ENCODE results near the gene OR1S2.
"Not testable (repeated sequence)": the region's sequence is repeated elsewhere in the genome, so short reads cannot be mapped to it uniquely, and the experiment has no call there.

OR1S2 gene

GRCh38 chr11:58204042-58204441 is at the start of gene OR1S2:
Gene OR1S2, minus strand, starts transcription at chr11:58204142. Its CDS starts 0 bp downstream, at chr11:58204142.
- Histone ChIP-seq H3K79me2 (ENCODE audit: control insufficient read depth, insufficient read depth, low read length, unreplicated experiment) (no peaks in the 10 kb centered on the region), H2AFZ (ENCODE audit: low read length, unreplicated experiment) (no peak within 1 kb of the TSS), H3K27ac (ENCODE audit: low read depth, low read length) (no peak within 1 kb of the TSS), H3K36me3 (ENCODE audit: insufficient read depth, low read length) (no peaks in the 10 kb centered on the region), H3K4me1 (ENCODE audit: control insufficient read depth, insufficient read depth, low read length, unreplicated experiment) (no peaks in the 10 kb centered on the region), H3K4me3 (ENCODE audit: low read depth, low read length) (no peak within 1 kb of the TSS), H3K27me3 (ENCODE audit: insufficient read depth, low read length) (no peaks in the 10 kb centered on the region)

- Histone ChIP-seq H3K4me1 (ENCODE audit: control insufficient read depth, insufficient read depth, low read length, unreplicated experiment) (no peaks in the 10 kb centered on the region), H2AFZ (ENCODE audit: low read length, unreplicated experiment) (no peak overlapping the region), H3K79me2 (ENCODE audit: control insufficient read depth, insufficient read depth, low read length, unreplicated experiment) (no peaks in the 10 kb centered on the region), H3K27ac (ENCODE audit: low read depth, low read length) (no peak overlapping the region), H3K4me3 (ENCODE audit: low read depth, low read length) (no peak overlapping the region), H3K27me3 (ENCODE audit: insufficient read depth, low read length) (peaks cover 11% of the 10 kb centered on the region; the same call in 1 of the 2 replicates), H3K36me3 (ENCODE audit: insufficient read depth, low read length) (no peaks in the 10 kb centered on the region)
Observed at GRCh38 chr11:58243954-58244353, 40.0 kb upstream of the OR1S2 start.

- Histone ChIP-seq H3K27ac (ENCODE audit: low read depth, low read length) (no peak overlapping the region), H3K4me3 (ENCODE audit: low read depth, low read length) (no peak overlapping the region), H3K36me3 (ENCODE audit: insufficient read depth, low read length) (no peaks in the 10 kb centered on the region), H3K27me3 (ENCODE audit: insufficient read depth, low read length) (no peaks in the 10 kb centered on the region), H3K4me1 (ENCODE audit: control insufficient read depth, insufficient read depth, low read length, unreplicated experiment) (no peaks in the 10 kb centered on the region), H2AFZ (ENCODE audit: low read length, unreplicated experiment) (no peak overlapping the region), H3K79me2 (ENCODE audit: control insufficient read depth, insufficient read depth, low read length, unreplicated experiment) (no peaks in the 10 kb centered on the region)
Observed at GRCh38 chr11:58227956-58228615, 24.1 kb upstream of the OR1S2 start.

- Histone ChIP-seq H2AFZ (ENCODE audit: low read length, unreplicated experiment) (no peak overlapping the region), H3K27me3 (ENCODE audit: insufficient read depth, low read length) (no peaks in the 10 kb centered on the region), H3K79me2 (ENCODE audit: control insufficient read depth, insufficient read depth, low read length, unreplicated experiment) (no peaks in the 10 kb centered on the region), H3K4me3 (ENCODE audit: low read depth, low read length) (no peak overlapping the region), H3K36me3 (ENCODE audit: insufficient read depth, low read length) (no peaks in the 10 kb centered on the region), H3K27ac (ENCODE audit: low read depth, low read length) (no peak overlapping the region), H3K4me1 (ENCODE audit: control insufficient read depth, insufficient read depth, low read length, unreplicated experiment) (no peaks in the 10 kb centered on the region)
Observed at GRCh38 chr11:58222721-58223120, 18.8 kb upstream of the OR1S2 start.

GRCh38 chr11:58216476-58216875 is 12.5 kb upstream of the OR1S2 start:
- H2AFZ ChIP-seq (ENCODE audit: low read length, unreplicated experiment): no peak overlapping the region
- no peak overlapping the region for H3K27ac ChIP-seq (ENCODE audit: low read depth, low read length)
- H3K4me1 ChIP-seq (ENCODE audit: control insufficient read depth, insufficient read depth, low read length, unreplicated experiment): no peaks in the 10 kb centered on the region
- H3K4me3 ChIP-seq (ENCODE audit: low read depth, low read length): no peak overlapping the region
- H3K27me3 ChIP-seq (ENCODE audit: insufficient read depth, low read length): no peaks in the 10 kb centered on the region
- no peaks in the 10 kb centered on the region for H3K36me3 ChIP-seq (ENCODE audit: insufficient read depth, low read length)
- no peaks in the 10 kb centered on the region for H3K79me2 ChIP-seq (ENCODE audit: control insufficient read depth, insufficient read depth, low read length, unreplicated experiment)

GRCh38 chr11:58212420-58212819 is 8.5 kb upstream of the OR1S2 start, which contains the start of gene OR1S1:
Gene OR1S1, plus strand, starts transcription at chr11:58212720.
- not testable (repeated sequence) for H3K36me3 ChIP-seq (ENCODE audit: insufficient read depth, low read length); H3K27ac ChIP-seq (ENCODE audit: low read depth, low read length); H3K79me2 ChIP-seq (ENCODE audit: control insufficient read depth, insufficient read depth, low read length, unreplicated experiment); H3K4me1 ChIP-seq (ENCODE audit: control insufficient read depth, insufficient read depth, low read length, unreplicated experiment); H2AFZ ChIP-seq (ENCODE audit: low read length, unreplicated experiment); H3K4me3 ChIP-seq (ENCODE audit: low read depth, low read length); H3K27me3 ChIP-seq (ENCODE audit: insufficient read depth, low read length)

GRCh38 chr11:58199271-58199670 is 4.7 kb downstream of the OR1S2 start:
- no peaks in the 10 kb centered on the region for H3K4me1 ChIP-seq (ENCODE audit: control insufficient read depth, insufficient read depth, low read length, unreplicated experiment)
- peaks cover 2% of the 10 kb centered on the region; the same call in 1 of the 2 replicates for H3K27me3 ChIP-seq (ENCODE audit: insufficient read depth, low read length)
- no peaks in the 10 kb centered on the region for H3K79me2 ChIP-seq (ENCODE audit: control insufficient read depth, insufficient read depth, low read length, unreplicated experiment)
- H2AFZ ChIP-seq (ENCODE audit: low read length, unreplicated experiment): no peak overlapping the region
- H3K4me3 ChIP-seq (ENCODE audit: low read depth, low read length): no peak overlapping the region
- no peaks in the 10 kb centered on the region for H3K36me3 ChIP-seq (ENCODE audit: insufficient read depth, low read length)
- no peak overlapping the region for H3K27ac ChIP-seq (ENCODE audit: low read depth, low read length)

- H3K27me3 ChIP-seq (ENCODE audit: insufficient read depth, low read length): peaks cover 5% of the 10 kb centered on the region; the same call in 1 of the 2 replicates
- H3K4me3 ChIP-seq (ENCODE audit: low read depth, low read length): no peak overlapping the region
- H3K27ac ChIP-seq (ENCODE audit: low read depth, low read length): no peak overlapping the region
- H3K79me2 ChIP-seq (ENCODE audit: control insufficient read depth, insufficient read depth, low read length, unreplicated experiment): no peaks in the 10 kb centered on the region
- H2AFZ ChIP-seq (ENCODE audit: low read length, unreplicated experiment): no peak overlapping the region
- no peaks in the 10 kb centered on the region for H3K36me3 ChIP-seq (ENCODE audit: insufficient read depth, low read length)
- no peaks in the 10 kb centered on the region for H3K4me1 ChIP-seq (ENCODE audit: control insufficient read depth, insufficient read depth, low read length, unreplicated experiment)
Observed at GRCh38 chr11:58195939-58196338, 8.0 kb downstream of the OR1S2 start.

- H3K27ac ChIP-seq (ENCODE audit: low read depth, low read length): no peak overlapping the region
- H3K36me3 ChIP-seq (ENCODE audit: insufficient read depth, low read length): no peaks in the 10 kb centered on the region
- no peak overlapping the region for H3K4me3 ChIP-seq (ENCODE audit: low read depth, low read length)
- no peaks in the 10 kb centered on the region for H3K79me2 ChIP-seq (ENCODE audit: control insufficient read depth, insufficient read depth, low read length, unreplicated experiment)
- no peaks in the 10 kb centered on the region for H3K4me1 ChIP-seq (ENCODE audit: control insufficient read depth, insufficient read depth, low read length, unreplicated experiment)
- no peak overlapping the region for H2AFZ ChIP-seq (ENCODE audit: low read length, unreplicated experiment)
- peaks cover 19% of the 10 kb centered on the region; the same call in 1 of the 2 replicates for H3K27me3 ChIP-seq (ENCODE audit: insufficient read depth, low read length)
Observed at GRCh38 chr11:58193391-58193790, 10.6 kb downstream of the OR1S2 start.

- Histone ChIP-seq H3K27me3 (ENCODE audit: insufficient read depth, low read length) (peaks cover 23% of the 10 kb centered on the region; the same call in 1 of the 2 replicates), H3K36me3 (ENCODE audit: insufficient read depth, low read length) (no peaks in the 10 kb centered on the region)
Observed at GRCh38 chr11:58192229-58192628, 11.7 kb downstream of the OR1S2 start.

GRCh38 chr11:58188770-58189169 is 15.2 kb downstream of the OR1S2 start, which contains the start of gene OR9Q2:
Gene OR9Q2, plus strand, starts transcription at chr11:58189070. Its CDS starts 1,421 bp downstream, at chr11:58190491.
- H3K79me2 ChIP-seq (ENCODE audit: control insufficient read depth, insufficient read depth, low read length, unreplicated experiment): no peaks in the 10 kb centered on the region
- no peaks in the 10 kb centered on the region for H3K4me1 ChIP-seq (ENCODE audit: control insufficient read depth, insufficient read depth, low read length, unreplicated experiment)
- H2AFZ ChIP-seq (ENCODE audit: low read length, unreplicated experiment): no peak within 1 kb of the TSS
- peaks cover 33% of the 10 kb centered on the region; the same call in 1 of the 2 replicates for H3K27me3 ChIP-seq (ENCODE audit: insufficient read depth, low read length)
- no peak within 1 kb of the TSS for H3K4me3 ChIP-seq (ENCODE audit: low read depth, low read length)
- no peaks in the 10 kb centered on the region for H3K36me3 ChIP-seq (ENCODE audit: insufficient read depth, low read length)
- H3K27ac ChIP-seq (ENCODE audit: low read depth, low read length): no peak within 1 kb of the TSS

More at GRCh38 chr11:58192229-58192628, 11.7 kb downstream of the OR1S2 start:
- H3K79me2 ChIP-seq (ENCODE audit: control insufficient read depth, insufficient read depth, low read length, unreplicated experiment): no peaks in the 10 kb centered on the region
- no peak overlapping the region for H2AFZ ChIP-seq (ENCODE audit: low read length, unreplicated experiment)
- no peaks in the 10 kb centered on the region for H3K4me1 ChIP-seq (ENCODE audit: control insufficient read depth, insufficient read depth, low read length, unreplicated experiment)
- no peak overlapping the region for H3K4me3 ChIP-seq (ENCODE audit: low read depth, low read length)
- no peak overlapping the region for H3K27ac ChIP-seq (ENCODE audit: low read depth, low read length)

Data from ACC112 (cell line).